SK-MEL-5 (cell line): ENCODE data around the gene SUSD3. TPM values are rescaled to one million over a fixed set of nuclear protein-coding genes. Genes with fewer than 3 reads are reported as not detected.
"Not testable (repeated sequence)": the region's sequence is repeated elsewhere in the genome, so short reads cannot be mapped to it uniquely, and the experiment has no call there.

Source experiments
- DNase-seq: peaks from one replicate; pipeline ENCODE4 v3.0.0-alpha.2; 2016; ENCODE audit warnings: low read depth, low spot score
- in situ Hi-C: cut with HindIII; loops from 2 replicates; pipeline ENCODE4 v1.10.0; 2016; ENCODE audit warnings: low sequenced_read_pairs, high pct_unique_total_duplicates, low pct_unique_long_range_greater_than_20kb
- total RNA-seq: library from RNA; depleted of rRNA; stranded (reverse); fragments of >200 nt; shearing (Covaris generic); gene quantifications from 2 replicates; pipeline ENCODE4 v1.2.3, GENCODE V29; 2014

SUSD3 gene
- total RNA-seq, 1 experiment from 2014 or later, result 0.90 TPM

GRCh38 chr9:93095205-93096130 is 37.0 kb downstream of the SUSD3 start:
- in situ Hi-C loops, result no loop called here

GRCh38 chr9:93096131-93096802 is 37.8 kb downstream of the SUSD3 start, which contains the start of gene CARD19:
Gene CARD19 (plus strand): TSS chr9:93096217. CDS start chr9:93096346, 129 bp downstream.
- in situ Hi-C loops, result no loop called here
- peak; percentile 27 for DNase-seq

More at GRCh38 chr9:93095205-93096130, 37.0 kb downstream of the SUSD3 start:
- DNase-seq, result peak; percentile 98

GRCh38 chr9:93096811-93097382 is 38.4 kb downstream of the SUSD3 start:
- no peak for DNase-seq
- in situ Hi-C loops, result no loop called here

GRCh38 chr9:93097511-93098201 is 39.2 kb downstream of the SUSD3 start:
- in situ Hi-C loops, result no loop called here
- peak; percentile 24 for DNase-seq

GRCh38 chr9:93098236-93098946 is 39.9 kb downstream of the SUSD3 start:
- peak; percentile 75 for DNase-seq
- in situ Hi-C loops, result no loop called here

GRCh38 chr9:93099551-93100275 is 41.2 kb downstream of the SUSD3 start:
- no peak for DNase-seq
- in situ Hi-C loops, result no loop called here

- in situ Hi-C loops, result no loop called here
These were observed 41.8 kb downstream of the SUSD3 start for GRCh38 chr9:93100276-93100636.

GRCh38 chr9:93101086-93101485 is 42.6 kb downstream of the SUSD3 start:
- DNase-seq, in situ Hi-C loops: not testable (repeated sequence)

More at GRCh38 chr9:93100276-93100636, 41.8 kb downstream of the SUSD3 start:
- DNase-seq, result no peak

GRCh38 chr9:93105620-93106019 is 47.1 kb downstream of the SUSD3 start:
- in situ Hi-C loops, result no loop called here
- DNase-seq, result no peak

- in situ Hi-C loops, result no loop called here
- no peak for DNase-seq
These were observed 48.8 kb downstream of the SUSD3 start for GRCh38 chr9:93107151-93107824.

GRCh38 chr9:93107825-93108161 is 49.3 kb downstream of the SUSD3 start:
- in situ Hi-C loops, result no loop called here
- no peak for DNase-seq

GRCh38 chr9:93108291-93109041 is 50.0 kb downstream of the SUSD3 start:
- in situ Hi-C loops, result no loop called here
- DNase-seq, result no peak

- in situ Hi-C loops, result no loop called here
- no peak for DNase-seq
These were observed 51.9 kb downstream of the SUSD3 start for GRCh38 chr9:93110311-93110855.

GRCh38 chr9:93111001-93111370 is 52.5 kb downstream of the SUSD3 start:
- in situ Hi-C loops, result no loop called here

GRCh38 chr9:93111371-93112115 is 53.0 kb downstream of the SUSD3 start:
- in situ Hi-C loops, result no loop called here
- DNase-seq, result no peak

More at GRCh38 chr9:93111001-93111370, 52.5 kb downstream of the SUSD3 start:
- DNase-seq, result no peak
